ENCODE measurements around the gene RAB36.

GRCh38 chr22:23213581-23214334, 68.5 kb downstream of the RAB36 start:
- TF ChIP-seq EP300 (IDR thresholded peaks at IDR 0.05; ENCODE audit: borderline replicate concordance), result no peak
- no peak for TF ChIP-seq TCF12 (IDR thresholded peaks at IDR 0.05; ENCODE audit: low read depth)
- TF ChIP-seq USF1 (IDR thresholded peaks at IDR 0.05), result no peak
- no peak for TF ChIP-seq CREB1 (IDR thresholded peaks at IDR 0.05; ENCODE audit: low read depth)
- no peak for TF ChIP-seq YY1 (IDR thresholded peaks at IDR 0.05; ENCODE audit: low read depth)
- no peak for TF ChIP-seq CEBPB (IDR thresholded peaks at IDR 0.05)
- no peak for TF ChIP-seq TAF1 (IDR thresholded peaks at IDR 0.05; ENCODE audit: low read depth)
- no peak for TF ChIP-seq REST (IDR thresholded peaks at IDR 0.05; ENCODE audit: low read depth)
- TF ChIP-seq RAD21 (IDR thresholded peaks at IDR 0.05; ENCODE audit: low read depth), result no peak
- no peak for TF ChIP-seq MAX (IDR thresholded peaks at IDR 0.05)
- no peak for TF ChIP-seq EGR1 (IDR thresholded peaks at IDR 0.05)
- TF ChIP-seq FOXM1 (IDR thresholded peaks at IDR 0.05; ENCODE audit: borderline replicate concordance, low read depth), result no peak
